ENCODE data around the gene AURKAIP1.
A peak's percentile ranks its signal among the peaks of the same experiment; 100 is the strongest.
"Not testable (repeated sequence)": the region's sequence is repeated elsewhere in the genome, so short reads cannot be mapped to it uniquely, and the experiment has no call there.

AURKAIP1 gene

GRCh38 chr1:1406101-1406820 lies 31.3 kb upstream of the AURKAIP1 start:
- peak; percentile 37 for DNase-seq (ENCODE audit: low spot score)

GRCh38 chr1:1403653-1404052 lies 28.6 kb upstream of the AURKAIP1 start:
- DNase-seq (ENCODE audit: low spot score): no peak

- DNase-seq (ENCODE audit: low spot score): not testable (repeated sequence)
Measured at GRCh38 chr1:1402901-1403392, 27.9 kb upstream of the AURKAIP1 start.

GRCh38 chr1:1402072-1402900 lies 27.3 kb upstream of the AURKAIP1 start:
- peak; percentile 52 for DNase-seq (ENCODE audit: low spot score)

GRCh38 chr1:1401457-1402010 lies 26.5 kb upstream of the AURKAIP1 start:
- no peak for DNase-seq (ENCODE audit: low spot score)

GRCh38 chr1:1400576-1401456 lies 25.8 kb upstream of the AURKAIP1 start:
- no peak for DNase-seq (ENCODE audit: low spot score)

GRCh38 chr1:1399872-1400575 lies 25.0 kb upstream of the AURKAIP1 start:
- peak; percentile 31 for DNase-seq (ENCODE audit: low spot score)

GRCh38 chr1:1399187-1399871 lies 24.3 kb upstream of the AURKAIP1 start, which contains the start of gene CCNL2:
CCNL2 (minus strand) TSS chr1:1399335; CDS start chr1:1399306, 29 bp downstream.
- DNase-seq (ENCODE audit: low spot score): peak; percentile 99

- DNase-seq (ENCODE audit: low spot score): no peak
Measured at GRCh38 chr1:1398677-1399186, 23.7 kb upstream of the AURKAIP1 start.

- DNase-seq (ENCODE audit: low spot score): peak; percentile 9
Measured at GRCh38 chr1:1397839-1398523, 23.0 kb upstream of the AURKAIP1 start.

GRCh38 chr1:1395166-1395565 lies 20.2 kb upstream of the AURKAIP1 start:
- DNase-seq (ENCODE audit: low spot score): no peak

GRCh38 chr1:1394116-1394515 lies 19.1 kb upstream of the AURKAIP1 start:
- DNase-seq (ENCODE audit: low spot score): no peak

GRCh38 chr1:1393428-1393827 lies 18.4 kb upstream of the AURKAIP1 start:
- no peak for DNase-seq (ENCODE audit: low spot score)

- no peak for DNase-seq (ENCODE audit: low spot score)
Measured at GRCh38 chr1:1393014-1393413, 18.0 kb upstream of the AURKAIP1 start.

- DNase-seq (ENCODE audit: low spot score): no peak
Measured at GRCh38 chr1:1391225-1391624, 16.2 kb upstream of the AURKAIP1 start.

- no peak for DNase-seq (ENCODE audit: low spot score)
Measured at GRCh38 chr1:1390675-1391074, 15.7 kb upstream of the AURKAIP1 start.

GRCh38 chr1:1388078-1388472 lies 13.1 kb upstream of the AURKAIP1 start:
- DNase-seq (ENCODE audit: low spot score): no peak

GRCh38 chr1:1387098-1388077 lies 12.4 kb upstream of the AURKAIP1 start:
- no peak for DNase-seq (ENCODE audit: low spot score)
